GM21576 (cell line): ENCODE data around the gene SPNS2.
A peak's percentile ranks its signal among the peaks of the same experiment; 100 is the strongest.

ENCODE experiments used
- ATAC-seq: cut with Tn5 transposase; IDR thresholded peaks from one replicate; pipeline ENCODE4 v1.9.1; 2021; ENCODE audit warnings: mild to moderate bottlenecking, moderate library complexity; ENCODE audit not compliant: unreplicated experiment

The SPNS2 gene

DNA sequence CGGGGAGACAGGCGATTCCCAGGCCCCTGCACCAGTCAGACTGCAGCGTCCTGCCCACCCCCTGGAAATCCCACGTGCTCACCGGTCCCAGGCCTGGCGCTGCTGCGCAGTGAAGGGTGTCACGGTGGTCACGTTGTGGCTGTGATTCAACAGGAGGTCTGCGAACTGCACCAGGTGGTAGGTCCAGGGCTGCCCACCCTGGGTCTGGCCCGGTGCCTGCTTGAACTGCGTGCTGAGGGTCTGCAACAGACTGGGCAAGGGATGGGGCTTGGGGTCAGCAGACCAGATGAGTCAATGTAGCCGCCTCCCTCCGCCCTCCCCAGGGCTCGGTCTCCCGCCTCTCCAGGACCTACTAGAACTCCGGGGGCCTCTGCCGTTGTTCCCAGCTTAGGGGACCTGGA, 49.4 kb downstream of the SPNS2 start:
- no peak for ATAC-seq

DNA sequence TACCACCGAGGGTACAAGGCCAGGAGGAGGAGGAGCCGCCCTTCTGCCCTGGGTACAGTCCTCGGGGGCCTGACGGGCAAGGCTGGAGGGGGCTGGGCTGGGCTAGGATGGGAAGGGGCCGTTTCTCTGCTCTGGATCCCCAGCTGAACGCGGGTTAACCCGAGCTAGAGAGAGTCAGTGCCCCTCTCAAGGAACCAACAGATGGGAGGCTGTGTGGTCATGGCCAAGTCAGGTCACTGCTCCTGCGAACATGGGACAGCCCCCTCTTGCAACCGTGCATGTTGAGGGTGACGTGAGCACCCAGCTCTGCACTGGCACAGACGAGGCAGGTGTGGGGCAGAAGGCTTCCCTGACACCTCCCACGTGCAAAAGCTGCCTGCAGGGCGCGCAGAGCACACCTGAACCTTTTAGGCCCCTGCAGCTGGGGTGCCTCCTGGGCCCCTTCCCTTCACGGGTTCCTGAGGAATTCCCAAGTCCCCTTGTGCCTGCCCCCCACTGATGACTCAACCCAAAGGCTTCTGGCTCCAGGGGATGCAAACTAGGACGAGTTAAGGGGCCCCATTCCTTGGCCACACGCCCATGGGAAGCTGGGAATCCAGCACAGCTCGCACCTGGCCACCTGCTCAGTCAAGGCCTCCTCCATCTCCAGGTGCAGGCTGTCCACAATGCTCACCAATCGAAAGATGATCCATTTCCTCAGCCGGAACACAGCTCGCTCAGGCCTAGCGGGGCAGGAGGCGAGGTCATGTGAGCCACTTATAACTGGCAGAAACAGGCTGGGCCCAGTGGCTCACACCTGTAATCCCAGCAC, 50.2 kb downstream of the SPNS2 start:
- no peak for ATAC-seq

DNA sequence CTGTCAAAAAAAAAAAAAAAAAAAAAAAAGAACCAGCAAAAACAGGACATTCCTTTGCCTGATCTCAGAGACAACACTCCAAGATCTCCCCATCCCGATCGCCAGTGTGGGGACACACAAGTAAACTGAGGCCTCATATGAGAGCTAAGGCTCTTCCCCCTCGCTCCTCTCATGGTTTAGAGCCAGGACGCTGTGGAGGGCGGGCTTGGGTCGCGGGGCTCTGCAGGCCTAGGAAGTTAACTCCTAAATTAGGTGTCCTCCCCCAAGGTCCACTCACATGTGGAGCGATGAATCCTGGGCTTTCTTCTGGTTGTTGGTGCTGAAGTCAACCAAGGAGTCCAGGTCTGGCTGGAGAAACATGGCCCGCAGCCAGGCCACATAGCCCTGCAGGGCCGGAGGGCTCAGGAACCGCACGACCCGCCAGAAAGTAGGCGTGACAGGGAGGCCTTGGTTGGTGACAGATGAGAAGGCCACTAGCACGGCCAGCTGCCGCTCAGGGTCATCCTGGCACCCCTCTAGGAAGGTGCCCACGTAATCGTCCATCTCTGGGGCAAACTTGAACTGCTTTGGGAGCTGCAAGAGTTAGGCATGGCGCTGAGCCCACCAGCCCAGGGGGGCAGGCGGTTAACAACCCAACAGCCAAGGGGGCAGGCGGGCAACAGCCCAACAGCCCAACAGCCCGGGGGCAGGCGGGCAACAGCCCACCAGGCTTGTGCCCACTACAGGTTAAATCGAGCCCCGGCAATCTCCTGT, 51.3 kb downstream of the SPNS2 start:
- ATAC-seq, result no peak

DNA sequence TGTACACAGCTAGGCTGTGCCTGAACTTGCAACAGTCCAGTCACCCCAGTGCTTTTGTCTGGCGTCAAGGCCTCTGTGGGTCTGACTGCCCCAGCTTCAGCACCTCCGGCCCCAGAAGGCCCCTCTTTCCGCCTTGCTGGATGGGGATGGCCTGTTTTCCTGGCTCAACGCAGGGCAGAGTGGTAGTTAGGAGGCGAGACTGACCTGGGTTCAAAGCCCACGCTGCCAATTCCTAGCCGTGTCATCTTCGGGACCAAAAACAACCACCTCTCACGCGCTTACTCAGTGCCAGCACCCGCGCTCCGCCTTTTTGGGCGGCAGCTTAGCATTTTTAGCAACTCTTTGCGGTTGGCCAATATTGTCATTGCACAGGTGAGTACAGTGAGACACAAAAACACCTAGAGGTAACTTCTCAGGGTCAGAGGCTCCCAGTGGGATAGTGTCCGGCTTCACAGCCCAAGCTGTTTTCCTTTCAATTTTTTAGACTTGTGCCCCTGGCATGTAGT, 51.9 kb downstream of the SPNS2 start:
- ATAC-seq, result no peak

DNA sequence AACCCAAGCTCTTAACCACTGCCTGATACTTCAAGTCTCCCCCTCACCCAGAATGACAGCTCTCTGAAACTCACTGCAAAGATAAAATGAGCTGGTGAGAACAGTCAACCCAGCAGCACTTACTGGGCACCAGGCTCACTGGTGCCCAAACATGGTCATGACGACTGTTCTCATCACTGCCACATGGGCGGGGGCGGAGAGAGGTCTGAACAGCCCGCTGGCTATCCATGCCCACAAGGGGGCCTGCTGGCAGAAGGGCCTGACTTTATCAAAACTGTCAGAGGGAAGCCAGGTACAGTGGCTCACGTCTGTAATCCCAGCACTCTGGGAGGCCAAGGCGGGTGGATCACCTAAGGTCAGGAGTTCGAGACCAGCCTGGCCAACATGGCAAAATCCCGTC, 52.5 kb downstream of the SPNS2 start:
- ATAC-seq, result no peak

DNA sequence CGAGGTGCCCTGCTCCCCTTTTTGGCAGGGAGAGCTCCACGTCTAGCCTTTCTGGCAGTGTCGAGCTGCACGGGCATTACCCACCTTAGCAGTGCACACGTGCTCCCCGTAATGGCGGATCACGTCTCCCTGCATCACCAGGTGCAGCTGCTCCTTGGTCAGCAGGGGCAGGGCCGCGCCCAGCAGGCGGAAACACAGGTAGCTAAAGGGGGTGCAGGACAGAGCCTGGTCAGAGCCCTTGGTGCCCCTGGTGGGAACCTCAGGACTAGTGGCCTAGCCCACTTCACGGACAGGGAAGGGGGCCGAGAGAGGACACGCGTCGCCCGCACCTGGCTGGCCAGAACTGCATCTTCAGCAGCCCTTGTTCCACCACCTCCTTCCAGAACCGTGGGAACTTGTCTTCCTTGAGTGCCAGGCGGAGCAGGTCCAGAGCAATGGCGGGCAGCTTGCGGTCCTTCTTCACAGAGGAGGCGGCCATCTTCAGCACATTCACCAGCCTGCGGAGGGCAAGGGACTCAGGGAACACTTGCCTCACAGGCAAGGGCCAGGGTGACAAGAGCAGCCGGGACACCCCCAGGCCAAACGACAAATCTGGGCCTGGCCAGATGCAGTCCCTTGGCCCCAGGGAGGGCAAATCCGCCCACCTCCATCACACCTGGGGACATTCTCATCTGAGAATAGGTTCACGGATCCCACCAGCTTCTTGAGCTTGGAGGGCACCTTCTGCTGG, 53.3 kb downstream of the SPNS2 start:
- ATAC-seq, result no peak

DNA sequence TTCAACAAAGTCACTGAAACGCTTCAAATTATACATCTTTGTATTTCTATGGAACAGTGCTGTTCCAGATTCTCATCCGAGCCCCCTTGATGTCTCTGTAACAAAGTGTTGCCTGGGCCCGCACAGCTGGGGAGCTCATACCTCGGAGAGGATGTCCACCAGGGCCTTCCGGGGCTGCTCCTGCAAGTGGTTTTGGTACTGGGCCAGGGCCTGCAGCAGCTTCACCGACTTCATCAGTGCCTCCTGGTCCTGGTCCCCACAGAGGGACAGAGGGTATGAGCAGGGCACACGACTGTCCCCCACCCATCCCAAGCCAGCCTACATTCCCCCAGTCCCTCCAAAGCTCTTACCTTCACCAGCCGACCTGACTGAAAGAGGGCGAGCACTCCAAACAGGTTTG, 55.0 kb downstream of the SPNS2 start:
- no peak for ATAC-seq

DNA sequence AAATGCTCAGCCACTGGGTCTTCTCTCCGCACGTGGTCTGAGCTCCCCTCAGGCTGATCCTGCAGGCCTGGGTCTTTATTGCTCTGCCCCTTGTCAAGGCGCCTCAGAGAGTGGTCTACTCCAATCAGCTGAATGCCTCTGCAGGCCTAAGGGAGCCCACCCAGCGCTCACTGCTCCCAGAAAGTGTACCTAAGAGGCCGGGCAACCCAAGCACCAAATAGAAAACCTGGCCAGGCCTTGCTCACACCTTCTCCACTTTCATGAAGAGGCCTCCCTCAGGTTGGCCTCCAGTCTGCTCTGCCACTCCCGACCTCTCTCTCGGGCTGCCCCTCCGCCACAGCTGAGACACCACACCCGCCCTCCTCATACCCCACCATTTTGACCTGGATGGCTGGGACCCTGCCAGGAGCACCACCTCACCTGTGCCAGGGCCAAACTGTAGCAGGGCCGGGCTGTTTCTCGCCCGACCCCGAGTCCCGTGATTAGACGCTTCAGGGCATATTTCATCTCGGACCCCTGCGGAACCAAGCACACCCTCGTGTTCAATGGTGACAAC, 55.8 kb downstream of the SPNS2 start:
- ATAC-seq, result no peak

DNA sequence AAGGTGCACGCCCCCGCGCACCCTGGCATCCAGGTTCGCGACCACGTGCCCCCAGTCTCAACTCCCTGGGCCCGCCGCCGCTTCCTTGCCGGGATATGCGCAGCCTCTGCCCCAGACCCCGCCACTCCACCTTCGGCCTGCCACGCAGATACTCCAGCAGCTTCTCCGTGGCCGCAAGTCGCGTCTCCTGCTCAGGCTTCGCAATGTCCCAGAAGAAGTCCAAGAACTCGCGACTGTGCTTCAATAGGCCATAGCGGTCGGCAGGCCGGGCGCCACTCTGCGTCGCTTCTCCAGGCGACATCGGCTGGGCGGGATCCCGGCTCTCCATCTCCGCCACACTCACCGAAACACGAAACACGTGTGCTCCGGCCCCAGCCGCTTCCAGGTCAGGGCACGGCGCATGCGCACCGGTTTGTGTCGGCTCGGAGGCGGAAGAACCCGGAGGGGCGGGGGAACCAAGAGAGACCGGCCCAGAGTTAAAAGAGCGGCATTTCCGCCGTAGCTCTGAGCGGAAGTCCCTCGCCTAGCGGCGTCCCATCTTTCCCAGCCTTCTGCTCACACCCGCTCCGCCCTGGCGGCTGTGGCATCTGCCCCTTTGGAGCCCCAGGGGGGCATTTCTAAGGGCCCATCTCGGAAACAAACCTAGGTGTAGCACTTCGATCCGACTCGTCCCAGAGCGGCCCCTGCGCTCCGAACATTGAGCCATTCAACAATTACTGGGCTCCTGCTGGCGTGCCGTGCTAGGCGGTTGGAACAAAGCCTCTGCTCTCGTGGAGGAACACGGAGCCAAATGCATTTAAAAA, 56.5 kb downstream of the SPNS2 start, which contains the start of gene MYBBP1A:
MYBBP1A (minus strand) TSS at position 388 of the 803 bp plus-strand sequence; CDS start at position 328, 60 bp downstream.
- ATAC-seq, result peak; percentile 73

DNA sequence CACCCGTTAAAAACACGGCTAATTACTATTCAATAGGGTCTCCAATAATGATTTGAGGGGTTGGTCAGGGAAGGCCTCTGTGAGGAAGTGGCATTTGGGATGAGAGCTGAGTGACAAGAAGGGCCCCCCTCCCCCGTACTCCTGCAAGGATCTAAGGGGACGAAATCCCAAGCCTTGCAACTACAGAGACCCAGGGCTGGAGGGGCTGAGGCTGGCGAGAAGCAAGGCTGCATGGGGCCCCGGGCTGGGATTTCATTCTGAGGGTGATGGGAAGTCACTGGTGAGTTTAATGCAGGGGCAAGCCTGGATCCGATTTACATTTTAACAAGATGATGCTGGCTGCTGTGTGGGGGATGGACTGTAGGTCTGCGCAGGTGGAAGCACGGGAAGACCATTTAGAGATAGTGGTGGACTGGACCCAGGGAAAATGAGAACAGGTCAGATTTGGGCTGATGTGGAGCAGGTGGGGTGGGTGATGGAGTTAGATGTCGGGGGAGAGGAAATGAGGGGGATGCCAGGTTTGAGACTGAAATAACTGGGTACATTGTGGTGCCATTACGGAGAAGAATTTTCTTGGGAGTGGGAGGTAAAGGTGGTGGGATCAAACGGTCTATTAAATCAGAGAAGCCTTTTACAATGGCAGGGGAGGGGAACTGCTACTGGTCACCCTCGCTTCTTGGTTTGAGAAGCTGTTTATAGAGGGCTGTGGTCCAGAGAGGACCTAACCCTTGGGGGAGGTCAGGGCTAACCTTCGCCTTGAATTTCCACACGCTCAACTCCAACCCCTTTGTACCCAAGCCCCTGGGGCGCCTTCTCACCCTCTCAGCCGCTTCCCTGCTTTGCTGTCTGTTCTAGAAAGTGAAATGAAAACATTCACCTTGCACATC, 57.4 kb downstream of the SPNS2 start:
- ATAC-seq, result no peak

DNA sequence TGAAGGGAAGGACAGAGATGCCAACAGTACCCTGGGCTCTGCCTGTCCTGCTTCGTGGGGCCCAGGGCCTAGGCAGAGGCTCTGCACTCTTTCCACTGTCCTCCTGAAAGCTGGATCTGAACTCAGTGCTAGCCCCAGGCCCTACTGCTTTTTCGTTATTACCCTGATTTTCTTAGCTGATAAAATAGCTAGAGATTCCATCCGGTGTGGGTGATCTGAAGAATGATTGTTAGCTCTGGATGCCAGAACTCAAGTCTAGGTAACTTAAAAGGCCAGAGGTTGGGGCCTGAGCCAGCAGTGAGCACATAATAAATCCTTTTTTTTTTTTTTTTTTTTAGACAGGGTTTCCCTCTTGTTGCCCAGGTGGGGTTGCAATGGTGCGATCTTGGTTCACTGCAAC, 58.3 kb downstream of the SPNS2 start:
- ATAC-seq, result no peak

DNA sequence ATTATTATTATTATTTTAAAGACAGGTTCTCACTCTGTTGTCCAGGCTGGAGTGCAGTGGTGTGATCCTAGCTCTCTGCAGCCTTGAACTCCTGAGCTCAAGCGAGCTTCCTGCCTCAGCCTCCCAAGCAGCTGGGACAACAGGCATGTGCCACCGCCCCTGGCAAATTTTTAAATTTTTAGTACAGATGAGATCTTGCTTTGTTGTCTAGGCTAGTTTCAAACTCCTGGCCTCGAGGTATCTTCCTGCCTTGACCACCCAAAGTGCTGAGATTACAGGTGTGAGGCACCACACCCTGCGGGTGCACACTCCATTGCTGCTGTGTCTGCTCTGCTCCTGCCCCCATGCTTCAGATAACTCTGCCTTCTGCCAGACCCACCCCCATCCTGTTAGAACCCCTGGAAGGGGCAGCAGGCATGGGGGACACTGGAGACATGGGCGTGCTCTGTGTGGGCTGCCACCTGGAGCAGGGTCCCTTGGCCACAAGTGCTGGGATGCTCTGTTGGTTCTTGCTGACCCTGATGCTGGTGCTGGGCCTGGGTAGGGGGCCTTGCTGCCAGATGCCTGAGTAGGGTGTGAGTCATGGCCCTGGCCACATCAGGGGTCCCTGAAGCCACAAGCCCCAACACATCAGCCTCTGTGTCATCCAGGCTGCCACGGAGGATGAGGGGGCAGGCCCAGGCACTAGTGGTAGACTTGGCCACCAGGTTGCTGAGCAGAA, 59.1 kb downstream of the SPNS2 start:
- no peak for ATAC-seq

DNA sequence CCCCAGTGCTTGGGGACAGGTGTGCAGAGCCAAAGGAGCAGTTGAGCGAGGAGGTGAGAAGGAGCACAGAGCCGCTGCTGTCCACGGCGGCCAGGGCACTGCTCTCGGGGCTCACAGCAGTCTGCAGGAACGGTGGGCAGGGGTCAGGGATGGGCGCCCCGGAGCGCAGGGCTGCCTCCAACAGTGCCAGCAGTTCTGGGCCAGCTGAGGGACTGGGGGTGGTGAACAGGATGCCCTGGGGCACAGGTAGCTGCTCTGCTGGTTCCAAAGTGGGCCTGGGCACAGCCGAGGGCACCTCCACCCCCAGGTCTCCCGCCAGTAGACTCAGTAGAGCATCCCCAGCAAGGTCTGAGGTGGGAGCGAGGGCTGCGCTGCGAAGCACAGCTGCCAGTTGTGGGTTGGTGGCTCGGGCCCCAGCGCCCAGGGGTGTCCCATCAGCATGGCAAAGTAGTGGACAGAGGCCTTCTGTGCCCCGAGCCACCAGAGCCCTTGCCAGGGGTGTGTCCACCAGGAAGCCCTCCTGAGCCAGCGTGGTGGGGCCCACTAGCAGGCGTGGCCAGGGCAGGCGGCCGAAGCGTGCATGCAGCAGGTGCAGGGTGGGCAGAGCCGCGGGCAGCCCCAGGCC, 59.8 kb downstream of the SPNS2 start:
- no peak for ATAC-seq

DNA sequence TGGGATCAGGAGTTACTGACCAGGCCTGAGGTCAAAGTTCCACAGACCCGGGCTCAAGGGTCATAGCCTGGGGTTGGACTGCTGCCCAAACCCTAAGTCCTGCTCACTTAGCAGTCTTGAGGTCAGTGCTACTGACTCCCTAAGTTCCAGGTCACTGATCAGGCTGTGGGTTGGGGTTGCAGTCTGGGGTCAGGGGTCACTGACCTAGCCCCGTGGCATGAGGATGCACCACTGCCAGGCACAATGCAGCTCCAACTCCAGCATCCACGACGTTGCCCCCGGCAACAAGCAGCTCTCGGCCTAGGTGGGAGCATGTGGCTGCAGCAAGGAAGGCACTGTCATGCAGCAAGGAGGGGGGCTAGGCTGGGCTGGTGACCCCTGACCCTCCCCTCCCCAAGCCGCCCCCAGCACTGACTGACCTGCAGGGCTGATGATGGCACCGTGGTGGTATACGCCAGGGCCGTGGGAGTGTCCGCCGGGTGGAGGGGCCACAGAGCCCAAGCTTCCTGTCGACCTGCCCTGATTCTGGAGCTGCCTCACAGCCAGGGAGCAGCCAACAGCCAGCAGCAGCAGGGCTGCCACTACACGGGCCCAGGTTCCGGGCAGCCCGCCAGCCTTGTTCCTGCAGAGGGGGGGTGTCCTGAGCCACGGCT, 60.6 kb downstream of the SPNS2 start:
- ATAC-seq, result no peak

DNA sequence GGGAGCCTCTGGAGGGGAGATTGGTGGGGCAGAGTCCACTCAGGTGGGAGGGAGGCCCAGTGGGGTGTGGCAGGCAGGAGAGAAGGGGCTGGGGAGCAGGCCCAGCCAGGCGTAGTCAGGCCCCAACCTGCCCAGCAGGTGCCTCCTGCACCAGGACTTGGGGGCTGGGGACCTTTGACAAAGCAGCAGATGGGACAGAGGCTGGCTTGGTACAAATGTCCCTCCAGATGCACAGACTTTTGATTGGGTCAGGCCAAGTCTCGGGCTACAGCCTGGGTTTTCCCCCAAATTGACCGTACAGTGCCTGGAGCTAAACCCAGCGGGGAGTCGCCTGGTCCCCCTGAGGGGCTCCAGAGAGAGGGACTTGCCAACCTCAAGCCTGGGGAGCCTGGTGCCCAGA, 61.3 kb downstream of the SPNS2 start:
- no peak for ATAC-seq

DNA sequence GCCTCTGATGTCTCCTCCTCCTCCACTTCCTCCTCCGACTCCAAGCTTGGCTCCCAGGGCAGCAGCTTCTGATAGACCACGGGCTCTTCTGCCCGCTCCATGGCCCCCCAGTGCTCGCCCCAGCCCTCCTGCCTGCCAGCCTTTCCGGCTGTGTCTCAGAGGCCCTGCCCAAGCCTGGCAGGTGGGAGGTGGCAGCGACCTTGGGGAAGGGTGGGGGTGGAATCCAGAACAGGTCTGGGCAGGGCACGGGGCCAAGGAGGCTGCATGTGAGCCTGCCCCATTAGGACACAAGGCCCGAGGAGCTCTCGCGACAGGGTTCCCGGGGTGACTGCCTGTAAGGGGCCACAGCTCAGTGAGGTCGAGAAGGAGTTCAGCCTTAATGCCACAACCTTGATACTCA, 61.7 kb downstream of the SPNS2 start, which contains the start of gene GGT6:
GGT6 (minus strand) TSS at position 157 of the 400 bp plus-strand sequence; CDS start at position 101, 56 bp downstream.
- ATAC-seq, result no peak

DNA sequence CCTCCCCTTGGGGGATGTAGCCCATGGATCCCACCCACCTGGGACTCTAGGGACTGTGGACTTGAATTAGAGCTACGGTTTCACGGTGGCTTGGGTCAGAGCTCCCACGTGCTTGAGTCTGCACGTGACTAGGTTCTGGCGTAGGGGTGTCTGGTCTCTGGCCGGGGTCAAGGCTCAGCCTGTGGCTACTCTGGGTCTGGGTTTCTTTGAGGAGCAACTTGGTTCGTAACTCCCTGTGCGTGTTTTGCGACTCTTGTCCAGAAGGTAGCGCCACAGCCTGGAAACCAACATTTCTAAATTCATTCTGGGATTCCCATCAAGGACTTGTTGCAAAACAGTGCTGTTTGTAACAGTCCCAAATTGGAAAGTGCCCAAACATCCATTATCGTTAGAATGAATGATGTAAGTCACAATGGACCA, 62.2 kb downstream of the SPNS2 start:
- ATAC-seq, result no peak
